HG02610 (cell line): Measurements from ENCODE around the gene ROPN1B.
"Not testable (repeated sequence)": the region's sequence is repeated elsewhere in the genome, so short reads cannot be mapped to it uniquely, and the experiment has no call there.

ENCODE experiments used
- ATAC-seq: cut with Tn5 transposase; IDR thresholded peaks from one replicate; pipeline ENCODE4 v1.9.1; 2021; ENCODE audit warnings: mild to moderate bottlenecking, moderate library complexity; ENCODE audit not compliant: unreplicated experiment

Gene ROPN1B

GRCh38 chr3:125957674-125958510 lies 11.1 kb upstream of the ROPN1B start:
- no peak for ATAC-seq

GRCh38 chr3:125958511-125959316 lies 10.3 kb upstream of the ROPN1B start:
- ATAC-seq, result no peak

GRCh38 chr3:125959317-125960065 lies 9.5 kb upstream of the ROPN1B start:
- ATAC-seq, result no peak

GRCh38 chr3:125960066-125960424 lies 8.9 kb upstream of the ROPN1B start:
- ATAC-seq, result no peak

GRCh38 chr3:125960456-125961288 lies 8.3 kb upstream of the ROPN1B start:
- ATAC-seq, result no peak

- ATAC-seq, result no peak
These were observed 7.7 kb upstream of the ROPN1B start for GRCh38 chr3:125961289-125961589.

GRCh38 chr3:125963834-125964233 lies 5.1 kb upstream of the ROPN1B start:
- ATAC-seq, result not testable (repeated sequence)

- ATAC-seq, result no peak
These were observed 3.5 kb upstream of the ROPN1B start for GRCh38 chr3:125965505-125965904.

- no peak for ATAC-seq
These were observed 1.8 kb upstream of the ROPN1B start for GRCh38 chr3:125967156-125967555.

- ATAC-seq, result not testable (repeated sequence)
These were observed 857 bp upstream of the ROPN1B start for GRCh38 chr3:125968121-125968520.

- peak; percentile 61 for ATAC-seq
These were observed 3.3 kb downstream of the ROPN1B start for GRCh38 chr3:125971997-125972944.

GRCh38 chr3:125975245-125976002 lies 6.4 kb downstream of the ROPN1B start:
- ATAC-seq, result not testable (repeated sequence)

GRCh38 chr3:125976003-125976390 lies 7.0 kb downstream of the ROPN1B start:
- ATAC-seq, result not testable (repeated sequence)

GRCh38 chr3:125977104-125977503 lies 8.1 kb downstream of the ROPN1B start:
- ATAC-seq, result not testable (repeated sequence)

- not testable (repeated sequence) for ATAC-seq
These were observed 16.0 kb downstream of the ROPN1B start for GRCh38 chr3:125984951-125985350.

GRCh38 chr3:125990253-125990970 lies 21.4 kb downstream of the ROPN1B start:
- ATAC-seq, result peak; percentile 90

- ATAC-seq, result not testable (repeated sequence)
These were observed 27.8 kb downstream of the ROPN1B start for GRCh38 chr3:125996751-125997150.

- ATAC-seq, result no peak
These were observed 33.2 kb downstream of the ROPN1B start for GRCh38 chr3:126002189-126002588.
